Measurements from ENCODE around the gene MRPL50. TPM values are rescaled to one million over a fixed set of nuclear protein-coding genes. Genes with fewer than 3 reads are reported as not detected.

MRPL50 gene
- total RNA-seq, 1 donor from 2014 or later: 10.9 TPM

DNA sequence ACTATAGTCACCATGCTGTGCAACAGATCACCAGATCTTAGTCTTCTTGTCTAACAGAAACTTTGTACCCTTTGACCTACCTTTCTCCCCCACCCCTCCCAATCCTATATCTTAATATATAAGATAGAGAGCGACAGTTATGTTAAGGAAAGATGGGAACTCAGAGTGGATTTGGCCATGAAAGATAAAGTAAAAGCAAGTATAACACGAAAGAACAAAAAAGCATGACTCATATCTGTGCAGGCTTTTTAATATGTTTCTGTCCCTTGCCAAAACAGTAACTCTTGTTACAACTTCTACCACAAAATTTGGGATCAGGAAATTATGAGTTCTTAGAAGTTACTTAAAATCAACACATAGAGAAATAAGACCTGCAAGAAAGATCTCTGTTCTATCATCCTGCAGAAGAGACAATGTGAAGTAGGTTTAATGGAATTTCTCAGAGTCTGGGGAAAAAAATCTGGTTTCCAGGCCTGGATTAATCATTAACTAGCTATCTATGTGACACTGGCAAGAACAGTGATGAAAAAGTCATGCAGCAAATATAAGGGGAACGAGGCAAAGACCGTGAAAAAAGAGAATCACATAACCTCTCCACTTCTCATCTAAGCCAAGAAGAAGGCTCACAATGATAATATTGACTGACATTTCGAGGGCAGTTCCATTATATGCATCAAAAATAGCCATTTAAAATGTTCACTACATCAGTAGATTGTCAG, 32.2 kb downstream of the MRPL50 start:
- H3K4me3 ChIP-seq (ENCODE audit: low read depth, low read length): no peak overlapping the region
- no peak for TF ChIP-seq CTCF (IDR thresholded peaks at IDR 0.05; ENCODE audit: insufficient read depth, low read length, poor library complexity, severe bottlenecking)
- peak; percentile 19 for DNase-seq (ENCODE audit: low read depth)
- H3K36me3 ChIP-seq (ENCODE audit: control insufficient read depth, insufficient read depth, low read length): no peaks in the 10 kb centered on the region
- H3K27me3 ChIP-seq (ENCODE audit: control insufficient read depth, insufficient read depth, low read length): no peaks in the 10 kb centered on the region

DNA sequence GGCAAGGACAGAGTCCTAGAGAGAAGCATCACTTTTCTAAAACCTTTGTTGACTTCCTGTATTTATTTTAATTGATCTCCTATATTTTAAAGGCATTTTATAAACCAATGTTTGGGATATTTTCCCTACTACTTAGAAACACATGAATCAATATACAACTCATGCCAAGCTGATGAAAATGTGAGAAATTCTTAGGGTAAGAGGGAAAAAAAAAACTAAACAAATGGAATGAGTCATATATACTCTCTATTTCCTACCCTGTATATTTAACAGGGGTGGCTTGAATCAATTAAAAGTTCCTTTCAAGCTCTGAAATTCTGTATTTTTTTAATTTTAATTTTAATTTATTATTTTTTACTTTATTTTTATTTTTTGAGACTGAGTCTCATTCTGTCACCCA, 33.2 kb downstream of the MRPL50 start:
- no peak for DNase-seq (ENCODE audit: low read depth)
- no peaks in the 10 kb centered on the region for H3K36me3 ChIP-seq (ENCODE audit: control insufficient read depth, insufficient read depth, low read length)
- no peak for TF ChIP-seq CTCF (IDR thresholded peaks at IDR 0.05; ENCODE audit: insufficient read depth, low read length, poor library complexity, severe bottlenecking)
- no peak overlapping the region for H3K4me3 ChIP-seq (ENCODE audit: low read depth, low read length)
- no peaks in the 10 kb centered on the region for H3K27me3 ChIP-seq (ENCODE audit: control insufficient read depth, insufficient read depth, low read length)

DNA sequence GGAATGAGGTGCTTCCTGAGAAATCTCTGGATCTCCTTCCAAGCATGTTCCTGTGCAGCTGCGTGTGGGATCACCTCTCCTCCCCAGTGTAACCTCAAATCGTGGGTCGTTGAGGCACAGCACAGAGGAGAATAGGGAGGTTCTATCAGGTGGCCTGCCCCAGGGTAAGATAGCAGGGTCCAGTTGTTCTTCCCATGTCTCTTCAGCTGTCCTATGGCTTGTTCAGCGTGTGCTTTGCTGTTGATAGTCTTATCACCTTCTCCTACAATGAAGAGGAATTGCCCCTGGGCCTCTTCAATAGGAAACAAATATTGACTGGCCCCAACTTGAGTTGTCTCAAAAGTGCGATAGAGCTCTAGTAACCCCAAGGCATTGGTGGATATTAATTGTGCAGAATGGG, 36.0 kb downstream of the MRPL50 start:
- no peak for DNase-seq (ENCODE audit: low read depth)
- Histone ChIP-seq H3K27me3 (ENCODE audit: control insufficient read depth, insufficient read depth, low read length) (no peaks in the 10 kb centered on the region), H3K4me3 (ENCODE audit: low read depth, low read length) (no peak overlapping the region), H3K36me3 (ENCODE audit: control insufficient read depth, insufficient read depth, low read length) (no peaks in the 10 kb centered on the region)
- TF ChIP-seq CTCF (IDR thresholded peaks at IDR 0.05; ENCODE audit: insufficient read depth, low read length, poor library complexity, severe bottlenecking): no peak

- Histone ChIP-seq H3K36me3 (ENCODE audit: control insufficient read depth, insufficient read depth, low read length) (no peaks in the 10 kb centered on the region), H3K4me3 (ENCODE audit: low read depth, low read length) (no peak overlapping the region), H3K27me3 (ENCODE audit: control insufficient read depth, insufficient read depth, low read length) (no peaks in the 10 kb centered on the region)
- DNase-seq (ENCODE audit: low read depth): no peak
- TF ChIP-seq CTCF (IDR thresholded peaks at IDR 0.05; ENCODE audit: insufficient read depth, low read length, poor library complexity, severe bottlenecking): no peak
Measured at GRCh38 chr9:101360647-101361046, 37.8 kb downstream of the MRPL50 start.

- DNase-seq (ENCODE audit: low read depth): no peak
- H3K27me3 ChIP-seq (ENCODE audit: control insufficient read depth, insufficient read depth, low read length): no peaks in the 10 kb centered on the region
- TF ChIP-seq CTCF (IDR thresholded peaks at IDR 0.05; ENCODE audit: insufficient read depth, low read length, poor library complexity, severe bottlenecking): no peak
- H3K4me3 ChIP-seq (ENCODE audit: low read depth, low read length): no peak overlapping the region
- H3K36me3 ChIP-seq (ENCODE audit: control insufficient read depth, insufficient read depth, low read length): no peaks in the 10 kb centered on the region
Measured at GRCh38 chr9:101359679-101360078, 38.7 kb downstream of the MRPL50 start.

DNA sequence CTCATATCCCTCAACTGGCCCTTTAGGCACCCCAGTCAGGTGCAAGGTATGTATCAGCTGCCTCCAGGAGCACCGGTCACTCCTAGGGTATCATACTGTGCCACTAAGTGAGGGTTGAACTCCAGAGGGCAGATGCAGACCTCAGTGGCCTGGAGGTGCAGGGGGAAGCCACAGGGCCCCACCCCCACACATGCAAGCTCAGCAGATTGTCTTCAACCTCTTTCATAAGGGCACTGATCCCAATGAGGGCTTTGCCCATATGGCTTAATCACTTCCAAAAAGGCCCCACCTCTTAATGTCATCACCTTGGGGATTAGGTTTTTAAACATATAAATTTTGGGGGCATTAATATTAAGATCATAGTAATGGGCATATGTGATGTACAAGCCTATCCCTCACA, 41.8 kb downstream of the MRPL50 start:
- Histone ChIP-seq H3K4me3 (ENCODE audit: low read depth, low read length) (no peak overlapping the region), H3K27me3 (ENCODE audit: control insufficient read depth, insufficient read depth, low read length) (no peaks in the 10 kb centered on the region), H3K36me3 (ENCODE audit: control insufficient read depth, insufficient read depth, low read length) (no peaks in the 10 kb centered on the region)
- no peak for TF ChIP-seq CTCF (IDR thresholded peaks at IDR 0.05; ENCODE audit: insufficient read depth, low read length, poor library complexity, severe bottlenecking)
- DNase-seq (ENCODE audit: low read depth): no peak

All from kidney epithelial cell (primary cell).